Neural progenitor cell (in vitro differentiated cells): Measurements from ENCODE around the gene FERMT3.

Source experiments
- CTCF ChIP-seq: fragments of 200-600 bp; sonication (generic); IDR thresholded peaks from 2 replicates; pipeline ENCODE4 v1.5.1; 2017; ENCODE audit warnings: antibody characterized with exemption, mild to moderate bottlenecking
- EZH2 ChIP-seq: fragments of 200-600 bp; sonication (generic); IDR thresholded peaks from 2 replicates; pipeline ENCODE4 v1.6.1; 2017; ENCODE audit warnings: antibody characterized with exemption, mild to moderate bottlenecking, moderate library complexity

DNA sequence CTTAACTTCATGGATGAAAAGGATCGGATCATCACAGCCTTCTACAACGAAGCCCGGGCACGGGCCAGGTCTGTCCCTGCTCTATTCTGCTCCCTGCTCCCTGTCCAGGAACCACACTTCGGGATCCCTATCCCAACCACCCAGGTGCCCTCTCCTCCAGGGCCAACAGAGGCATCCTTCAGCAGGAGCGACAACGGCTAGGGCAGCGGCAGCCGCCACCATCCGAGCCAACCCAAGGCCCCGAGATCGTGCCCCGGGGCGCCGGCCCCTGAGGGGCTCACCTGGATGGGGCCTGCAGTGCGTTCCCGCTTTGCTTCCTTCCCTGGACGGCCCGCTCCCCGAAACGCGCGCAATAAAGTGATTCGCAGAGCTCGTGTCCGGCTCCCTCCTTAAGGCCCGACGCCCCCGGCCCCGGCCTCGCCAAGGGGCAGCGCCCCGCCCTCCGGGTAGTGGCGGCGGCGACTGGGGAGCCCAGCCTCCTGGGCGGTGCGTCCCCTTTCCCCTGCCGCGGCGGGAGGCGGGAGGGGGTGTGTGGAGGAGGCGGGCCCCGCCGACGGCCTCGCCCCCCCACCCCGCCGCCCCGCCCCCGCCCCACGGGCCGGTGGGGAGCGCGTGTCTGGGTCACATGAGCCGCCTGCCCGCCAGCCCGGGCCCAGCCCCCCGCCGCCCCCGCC, 27.5 kb downstream of the FERMT3 start, which contains the start of gene VEGFB:
- TF ChIP-seq CTCF = no peak
- no peak for TF ChIP-seq EZH2
